Suprapubic skin (tissue), 3 donors: Measurements from ENCODE around the gene CTTNBP2.

ENCODE experiments used
- POLR2AphosphoS5 ChIP-seq, 3 donors: sonication (generic); formaldehyde crosslinking; IDR thresholded peaks; one replicate each; pipeline ENCODE4 v1.6.1; 2017; ENCODE audit warnings: antibody characterized with exemption in 3 of 3
- TF ChIP-seq, protein P1 (sequence below), 2 donors: fragments of 200-600 bp in 1 of 2; fragments of 450-650 bp in 1 of 2; sonication (generic) in 1 of 2; IDR thresholded peaks; one replicate each; pipeline ENCODE4 v1.5.1; 2016 to 2019; ENCODE audit warnings: antibody characterized with exemption in 2 of 2, mild to moderate bottlenecking in 1 of 2, moderate library complexity in 1 of 2

DNA sequence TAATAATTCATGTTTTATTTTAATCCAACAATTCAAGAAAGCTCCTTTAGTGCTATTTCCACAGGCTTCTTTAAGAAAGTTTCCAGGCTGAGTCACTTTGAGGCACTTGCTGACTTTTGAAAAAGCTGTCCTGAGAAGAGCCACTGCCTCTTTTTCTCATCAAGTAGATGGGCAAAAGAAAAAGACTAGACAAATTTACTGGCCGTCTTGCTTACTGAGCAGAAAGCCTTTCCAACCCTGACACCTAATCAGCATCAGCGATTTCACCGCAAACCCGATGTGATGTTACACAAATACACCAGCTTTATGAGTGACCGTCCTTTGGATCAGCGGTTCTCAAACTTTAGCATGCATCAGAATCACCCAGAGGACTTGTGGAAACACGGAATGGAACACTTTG lies 24.3 kb downstream of the CTTNBP2 start:
- TF ChIP-seq, protein P1, sequence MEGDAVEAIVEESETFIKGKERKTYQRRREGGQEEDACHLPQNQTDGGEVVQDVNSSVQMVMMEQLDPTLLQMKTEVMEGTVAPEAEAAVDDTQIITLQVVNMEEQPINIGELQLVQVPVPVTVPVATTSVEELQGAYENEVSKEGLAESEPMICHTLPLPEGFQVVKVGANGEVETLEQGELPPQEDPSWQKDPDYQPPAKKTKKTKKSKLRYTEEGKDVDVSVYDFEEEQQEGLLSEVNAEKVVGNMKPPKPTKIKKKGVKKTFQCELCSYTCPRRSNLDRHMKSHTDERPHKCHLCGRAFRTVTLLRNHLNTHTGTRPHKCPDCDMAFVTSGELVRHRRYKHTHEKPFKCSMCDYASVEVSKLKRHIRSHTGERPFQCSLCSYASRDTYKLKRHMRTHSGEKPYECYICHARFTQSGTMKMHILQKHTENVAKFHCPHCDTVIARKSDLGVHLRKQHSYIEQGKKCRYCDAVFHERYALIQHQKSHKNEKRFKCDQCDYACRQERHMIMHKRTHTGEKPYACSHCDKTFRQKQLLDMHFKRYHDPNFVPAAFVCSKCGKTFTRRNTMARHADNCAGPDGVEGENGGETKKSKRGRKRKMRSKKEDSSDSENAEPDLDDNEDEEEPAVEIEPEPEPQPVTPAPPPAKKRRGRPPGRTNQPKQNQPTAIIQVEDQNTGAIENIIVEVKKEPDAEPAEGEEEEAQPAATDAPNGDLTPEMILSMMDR (IDR thresholded peaks at IDR 0.05) = no peak
- no peak for TF ChIP-seq POLR2AphosphoS5 (IDR thresholded peaks at IDR 0.05)
